ENCODE data around the gene ZNF341.
"Not testable (repeated sequence)": the region's sequence is repeated elsewhere in the genome, so short reads cannot be mapped to it uniquely, and the experiment has no call there.

ZNF341 gene

GRCh38 chr20:33728463-33728862, 3.3 kb upstream of the ZNF341 start:
- DNase-seq (ENCODE audit: low read depth in 3 of 3) = no peak

GRCh38 chr20:33729101-33729500, 2.7 kb upstream of the ZNF341 start:
- no peak for DNase-seq (ENCODE audit: low read depth in 3 of 3)

GRCh38 chr20:33730946-33731692, 677 bp upstream of the ZNF341 start:
- no peak for DNase-seq (ENCODE audit: low read depth in 3 of 3)

- DNase-seq (ENCODE audit: low read depth in 3 of 3) = peak in 2 of 3 experiments; percentile 69 to 75
Observed at GRCh38 chr20:33732166-33732970, 572 bp downstream of the ZNF341 start.

- no peak for DNase-seq (ENCODE audit: low read depth in 3 of 3)
Observed at GRCh38 chr20:33733654-33734576, 2.1 kb downstream of the ZNF341 start.

- DNase-seq (ENCODE audit: low read depth in 3 of 3) = no peak
Observed at GRCh38 chr20:33736962-33737361, 5.2 kb downstream of the ZNF341 start.

- no peak for DNase-seq (ENCODE audit: low read depth in 3 of 3)
Observed at GRCh38 chr20:33739493-33739892, 7.7 kb downstream of the ZNF341 start.

GRCh38 chr20:33740189-33740588, 8.4 kb downstream of the ZNF341 start:
- DNase-seq (ENCODE audit: low read depth in 3 of 3) = no peak

- DNase-seq (ENCODE audit: low read depth in 3 of 3) = no peak
Observed at GRCh38 chr20:33744181-33744580, 12.4 kb downstream of the ZNF341 start.

GRCh38 chr20:33744773-33745385, 13.1 kb downstream of the ZNF341 start:
- no peak for DNase-seq (ENCODE audit: low read depth in 3 of 3)

- DNase-seq (ENCODE audit: low read depth in 3 of 3) = no peak
Observed at GRCh38 chr20:33746325-33746998, 14.7 kb downstream of the ZNF341 start.

- no peak for DNase-seq (ENCODE audit: low read depth in 3 of 3)
Observed at GRCh38 chr20:33751775-33752174, 20.0 kb downstream of the ZNF341 start.

GRCh38 chr20:33753143-33753542, 21.3 kb downstream of the ZNF341 start:
- no peak for DNase-seq (ENCODE audit: low read depth in 3 of 3)

GRCh38 chr20:33753763-33754162, 22.0 kb downstream of the ZNF341 start:
- no peak for DNase-seq (ENCODE audit: low read depth in 3 of 3)

- DNase-seq (ENCODE audit: low read depth in 3 of 3) = not testable (repeated sequence)
Observed at GRCh38 chr20:33755936-33756490, 24.2 kb downstream of the ZNF341 start.

GRCh38 chr20:33757046-33757445, 25.2 kb downstream of the ZNF341 start:
- no peak for DNase-seq (ENCODE audit: low read depth in 3 of 3)

- DNase-seq (ENCODE audit: low read depth in 3 of 3) = no peak
Observed at GRCh38 chr20:33757458-33757857, 25.7 kb downstream of the ZNF341 start.

GRCh38 chr20:33761698-33762250, 30.0 kb downstream of the ZNF341 start:
- no peak for DNase-seq (ENCODE audit: low read depth in 3 of 3)

GRCh38 chr20:33765099-33765498, 33.3 kb downstream of the ZNF341 start:
- no peak for DNase-seq (ENCODE audit: low read depth in 3 of 3)

GRCh38 chr20:33765592-33765991, 33.8 kb downstream of the ZNF341 start:
- no peak for DNase-seq (ENCODE audit: low read depth in 3 of 3)
